HG03520 (cell line): ENCODE measurements around the gene SIM1.

Experiments used
- ATAC-seq: cut with Tn5 transposase; IDR thresholded peaks from one replicate; pipeline ENCODE4 v1.9.1; 2021; ENCODE audit warnings: mild to moderate bottlenecking, moderate library complexity; ENCODE audit not compliant: unreplicated experiment

The SIM1 gene

DNA sequence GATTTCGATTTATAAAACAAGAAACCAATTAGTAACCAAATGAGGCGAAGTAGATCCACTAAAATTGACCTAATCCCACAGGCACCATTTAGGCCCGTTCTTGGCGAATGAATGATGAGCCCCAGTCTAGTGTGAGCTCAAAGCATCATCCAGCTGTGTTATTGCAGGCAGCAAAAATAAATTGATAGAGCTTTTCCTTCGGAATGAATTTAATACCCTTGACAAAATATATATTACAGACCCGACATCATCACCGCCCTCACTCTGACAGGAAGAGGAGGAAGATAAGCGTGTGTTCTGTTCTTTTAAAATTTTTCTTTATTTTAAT lies 7.8 kb downstream of the SIM1 start:
- ATAC-seq: no peak

DNA sequence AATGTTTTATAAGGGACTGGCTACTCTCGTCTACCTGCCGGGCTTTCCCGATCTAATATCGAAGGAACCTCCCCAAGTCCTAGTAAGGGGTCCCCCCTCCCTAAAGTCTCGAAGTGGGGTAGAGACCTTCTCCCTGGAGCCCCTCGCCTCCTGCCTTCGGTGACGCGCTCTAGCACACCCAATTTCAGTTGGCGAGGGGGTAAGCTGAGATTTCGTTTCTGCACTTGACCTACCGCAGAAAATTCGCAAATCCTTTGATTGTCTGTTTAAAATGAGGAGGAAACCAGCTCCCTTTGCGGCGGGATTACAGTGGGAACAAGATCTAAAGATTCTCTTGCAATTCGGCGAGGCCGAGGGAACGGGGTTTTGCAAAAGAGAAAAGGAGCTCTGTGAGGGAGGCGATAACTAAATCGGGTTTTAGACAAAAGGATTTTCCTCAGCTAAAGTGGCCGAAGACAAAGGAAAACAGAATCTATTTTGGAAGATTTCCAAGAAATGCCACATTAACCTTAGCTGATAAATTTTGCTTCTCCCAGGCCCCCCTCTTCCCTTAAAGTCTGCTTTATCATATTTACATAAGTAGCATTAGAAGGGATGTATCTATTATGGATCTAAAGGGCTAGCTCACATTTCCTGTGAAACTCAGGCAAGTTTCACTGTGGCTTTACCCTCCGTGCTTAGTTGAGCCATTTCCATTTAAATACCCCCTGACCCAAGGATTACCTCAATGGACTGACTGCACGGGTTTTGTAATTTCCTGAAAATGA lies 8.4 kb downstream of the SIM1 start:
- no peak for ATAC-seq

DNA sequence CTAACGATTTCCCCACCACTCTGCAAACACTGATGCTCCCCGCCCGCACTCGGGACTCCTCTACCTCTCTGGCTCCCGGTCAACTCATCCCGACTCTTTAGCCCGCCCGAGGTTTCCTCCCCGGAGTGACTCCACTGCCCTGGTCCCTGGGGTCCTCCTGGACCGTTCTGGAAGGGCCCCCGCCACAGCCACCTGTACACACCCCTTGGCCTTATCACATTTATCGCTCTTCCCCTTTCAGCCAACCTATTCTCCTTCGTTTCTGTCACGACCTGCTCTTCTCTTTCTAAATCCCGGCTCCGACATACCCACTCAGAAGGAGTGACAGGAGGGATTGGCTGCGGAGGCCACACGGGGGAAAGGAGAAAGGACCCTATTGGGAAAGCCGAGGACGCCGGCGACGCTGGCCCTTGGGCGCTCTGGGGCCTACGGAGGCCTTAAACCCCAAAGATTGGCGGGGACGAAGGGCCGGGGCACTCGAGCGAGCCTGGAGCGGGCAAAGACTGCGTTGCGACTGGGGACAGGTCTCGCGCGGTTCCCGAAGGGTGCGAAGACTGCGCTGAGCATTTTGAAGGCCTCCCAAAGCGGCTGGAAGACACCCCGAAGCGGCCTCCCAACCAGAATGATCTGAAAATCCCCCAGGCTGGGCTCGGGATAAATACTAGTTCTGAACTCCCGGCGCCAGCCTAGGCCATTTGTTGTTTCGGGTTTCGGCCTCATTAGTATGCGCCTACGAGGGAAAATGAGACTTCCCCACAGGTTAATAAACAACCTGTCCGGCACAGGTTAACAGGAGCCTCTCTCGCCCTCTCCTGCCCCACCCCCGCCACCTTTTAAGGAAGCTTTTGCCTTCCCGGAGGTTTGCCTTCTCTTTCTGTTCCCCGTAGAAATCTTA lies 9.2 kb downstream of the SIM1 start:
- no peak for ATAC-seq

DNA sequence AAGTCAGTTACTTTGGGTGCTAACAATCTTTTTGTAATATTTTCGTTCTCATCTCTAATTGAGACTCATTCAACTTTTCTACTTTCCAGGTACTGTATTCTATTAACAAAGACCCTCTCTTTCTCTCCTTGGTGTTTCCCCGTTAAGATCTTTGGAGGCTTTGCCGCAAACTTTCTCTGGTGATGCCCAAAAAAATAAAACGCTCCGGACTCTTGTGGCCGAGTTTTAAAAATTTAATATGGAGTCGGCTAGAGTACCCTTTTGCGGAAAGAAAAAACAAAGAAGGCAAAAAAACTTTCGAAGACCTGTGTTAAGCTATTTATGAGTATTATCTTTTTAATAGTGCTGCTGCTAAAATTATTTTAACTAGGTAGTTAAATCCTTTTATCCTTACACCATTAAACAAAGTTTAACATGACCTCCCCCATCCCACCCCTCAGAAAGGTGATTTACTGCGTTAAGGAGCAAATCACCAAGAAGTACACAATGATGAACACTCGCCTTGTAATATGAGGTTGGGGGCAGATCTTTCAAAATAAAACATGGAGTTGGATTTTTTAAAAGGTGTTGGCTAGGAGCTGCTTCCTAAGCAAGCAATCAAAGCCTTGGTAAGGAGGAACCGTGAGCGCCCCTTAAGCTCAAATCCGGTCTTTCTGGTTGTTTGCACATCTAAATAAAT lies 10.0 kb downstream of the SIM1 start:
- ATAC-seq: no peak

DNA sequence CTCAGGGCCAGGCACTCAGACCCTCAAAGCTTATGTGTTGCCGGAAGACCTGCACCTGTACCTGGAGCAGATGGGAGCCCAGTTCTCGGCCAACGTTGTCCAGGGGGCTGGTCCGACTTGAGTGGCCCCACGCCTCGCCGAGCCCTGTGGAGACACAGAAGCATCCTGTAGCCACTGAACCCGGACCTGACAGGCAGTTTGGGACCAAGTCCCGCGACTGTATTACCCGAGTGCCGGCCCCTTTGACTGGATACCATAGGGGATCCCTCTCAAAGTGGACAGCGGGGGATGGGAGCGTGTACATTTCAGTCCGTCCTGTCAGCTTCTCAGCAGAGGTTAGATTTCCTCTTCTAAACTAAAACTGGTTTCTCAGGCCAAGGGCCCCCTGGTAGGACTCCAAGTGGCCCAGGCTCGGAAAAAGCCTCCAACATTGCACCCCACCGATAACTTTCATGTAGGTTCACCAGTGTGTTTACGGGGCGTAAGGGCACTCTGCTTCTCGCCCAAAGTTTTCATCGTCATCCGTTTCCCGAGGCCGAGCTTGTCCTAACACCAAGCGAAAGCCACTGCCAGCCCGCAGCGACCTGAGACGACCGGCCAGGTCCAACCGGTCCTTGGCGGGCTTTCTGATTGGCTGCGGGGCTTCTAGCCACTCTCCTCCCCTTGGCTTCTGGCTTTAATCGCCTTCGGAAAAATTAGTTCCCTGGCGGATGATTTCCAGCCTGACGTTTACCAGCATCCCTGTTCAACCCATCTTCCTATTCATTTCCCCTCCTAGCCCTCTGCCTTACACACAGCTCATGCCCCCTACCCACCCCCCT lies 10.8 kb downstream of the SIM1 start:
- ATAC-seq: no peak

DNA sequence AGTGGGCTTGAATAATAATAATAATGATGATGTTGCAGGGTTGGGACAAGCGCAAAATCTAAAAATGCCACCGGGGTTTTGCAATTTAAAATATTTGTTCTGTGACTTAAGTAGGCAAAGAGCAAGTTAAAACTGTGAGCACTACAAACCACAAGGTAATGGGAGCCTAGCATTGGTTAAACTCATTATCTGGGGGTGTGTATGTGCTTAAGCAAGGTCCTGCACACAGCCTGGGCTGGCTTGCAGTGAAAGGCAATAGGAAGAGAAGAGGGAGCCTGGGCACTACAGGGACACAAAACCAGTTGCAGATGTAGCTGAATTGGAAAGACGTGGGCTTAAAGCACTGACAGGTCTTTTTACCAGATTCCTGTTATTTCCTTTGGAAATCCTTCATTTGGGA lies 11.7 kb downstream of the SIM1 start:
- ATAC-seq: no peak

DNA sequence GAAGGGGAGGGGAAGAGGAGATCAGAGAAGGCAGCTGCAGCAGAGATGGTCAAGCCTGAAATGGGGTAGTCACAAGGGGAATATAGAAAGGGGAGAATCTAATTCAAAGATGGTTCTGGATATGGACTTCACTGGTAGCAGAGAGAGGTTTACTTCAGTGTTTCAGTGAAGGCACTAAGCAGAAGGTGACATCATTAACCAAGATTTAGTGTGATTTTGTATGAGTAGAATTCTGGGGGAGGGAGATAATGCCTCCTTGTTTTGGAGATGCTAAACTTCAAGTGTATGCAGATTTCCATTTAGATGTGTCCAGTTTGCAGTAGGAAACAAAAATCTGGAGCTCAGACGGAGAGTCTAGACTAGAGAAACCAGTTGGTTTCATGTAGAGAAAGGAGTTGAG lies 13.1 kb downstream of the SIM1 start:
- no peak for ATAC-seq

DNA sequence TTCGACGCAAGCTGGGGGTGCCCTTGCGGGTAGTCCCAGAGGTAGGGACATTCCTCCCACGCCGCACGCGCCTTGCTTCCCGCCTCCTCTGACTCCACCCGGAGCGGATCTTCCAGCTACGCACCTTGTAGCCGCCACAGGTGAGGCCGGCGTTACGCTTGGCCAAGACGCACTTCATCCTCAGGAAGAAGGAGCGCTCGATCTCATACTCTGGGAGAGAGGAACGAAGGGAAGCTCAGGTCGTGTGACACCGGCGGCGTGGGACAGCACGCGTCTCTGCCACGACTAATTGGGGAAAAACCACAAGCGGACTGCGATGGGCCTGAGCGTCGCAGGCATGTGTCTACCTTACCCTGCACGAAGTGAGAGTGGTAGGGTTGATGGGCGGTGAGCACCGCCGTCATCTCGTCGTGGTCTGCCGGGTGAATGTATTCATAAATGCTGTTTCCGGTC lies 15.5 kb downstream of the SIM1 start:
- ATAC-seq: no peak

DNA sequence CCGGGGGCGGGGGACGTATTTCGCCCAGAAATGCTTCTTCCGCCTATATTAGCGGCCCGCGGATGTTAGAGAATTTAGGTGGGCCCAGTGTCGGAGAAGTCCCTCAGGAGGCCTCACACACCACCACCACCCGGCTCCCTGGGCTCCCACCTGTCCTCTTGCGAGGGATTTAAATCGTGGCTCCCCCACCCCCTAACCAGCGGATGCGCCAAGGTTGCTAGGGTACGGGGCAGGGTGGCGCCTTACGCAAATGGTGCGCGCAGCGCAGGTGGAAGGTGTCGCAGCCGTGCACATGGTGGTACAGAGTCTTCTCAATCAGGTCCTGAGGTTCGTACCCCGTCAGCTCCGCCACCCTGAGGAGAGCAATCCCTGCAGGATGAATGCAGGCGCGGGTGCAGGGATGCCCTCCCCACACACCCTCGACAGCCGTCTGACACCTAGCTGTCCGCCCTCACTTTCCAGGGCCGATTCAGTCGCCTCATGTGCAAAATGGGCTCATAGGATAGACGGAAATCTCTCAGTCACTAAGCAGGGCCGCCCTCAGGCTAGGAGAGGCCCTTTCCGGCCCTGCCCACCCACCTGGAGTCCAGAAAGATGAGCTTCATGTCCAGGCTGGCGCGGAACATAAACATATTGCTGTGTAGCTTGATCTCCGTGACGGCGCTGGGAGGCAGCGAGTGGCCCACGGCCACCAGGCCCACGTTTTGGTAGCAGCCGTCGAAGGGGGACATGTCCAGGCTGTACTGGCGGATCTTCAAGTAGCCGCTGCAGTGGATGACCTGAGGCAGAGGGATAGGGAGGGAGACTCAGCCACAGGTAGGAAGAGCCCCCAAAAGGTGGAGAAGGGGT lies 16.6 kb downstream of the SIM1 start:
- ATAC-seq: no peak

DNA sequence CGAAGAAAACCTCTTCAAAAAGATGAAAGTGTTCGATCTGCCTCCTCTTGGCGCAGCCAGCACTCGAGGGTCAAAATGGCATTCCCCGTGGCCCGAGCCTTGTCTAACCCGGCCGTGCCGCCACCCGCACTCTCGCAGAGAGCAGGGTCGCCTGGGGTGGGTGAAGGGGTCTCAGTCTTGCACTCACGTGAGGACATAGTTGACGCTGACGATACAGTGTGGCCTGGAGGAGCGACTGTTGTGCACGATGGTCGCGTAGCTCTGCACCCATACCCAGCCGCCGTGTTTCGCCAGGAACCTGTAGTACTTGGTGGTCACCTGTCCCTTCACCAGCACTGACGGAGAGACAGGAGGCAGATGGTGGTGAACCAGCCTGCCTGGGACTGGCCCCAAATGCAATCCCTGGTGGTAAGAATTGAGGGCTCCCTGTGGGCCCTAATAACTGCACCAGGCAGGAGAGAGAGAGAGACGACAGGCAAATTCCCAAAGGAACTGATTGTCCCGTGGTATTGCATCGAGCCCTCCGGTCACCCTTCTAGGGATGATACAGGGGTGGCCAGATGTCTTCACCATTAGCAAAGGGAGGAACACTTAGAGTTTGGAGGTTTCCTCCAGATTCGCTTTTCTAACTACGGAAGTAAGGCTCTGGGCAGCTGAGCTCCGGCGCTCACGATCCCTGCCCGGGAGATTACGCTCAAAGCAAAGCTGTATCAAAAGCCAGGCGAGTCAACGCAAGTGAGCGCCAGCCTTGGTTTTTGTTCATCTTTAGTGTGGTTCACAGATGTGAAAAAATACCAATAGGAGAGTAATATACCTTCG lies 17.4 kb downstream of the SIM1 start:
- no peak for ATAC-seq

DNA sequence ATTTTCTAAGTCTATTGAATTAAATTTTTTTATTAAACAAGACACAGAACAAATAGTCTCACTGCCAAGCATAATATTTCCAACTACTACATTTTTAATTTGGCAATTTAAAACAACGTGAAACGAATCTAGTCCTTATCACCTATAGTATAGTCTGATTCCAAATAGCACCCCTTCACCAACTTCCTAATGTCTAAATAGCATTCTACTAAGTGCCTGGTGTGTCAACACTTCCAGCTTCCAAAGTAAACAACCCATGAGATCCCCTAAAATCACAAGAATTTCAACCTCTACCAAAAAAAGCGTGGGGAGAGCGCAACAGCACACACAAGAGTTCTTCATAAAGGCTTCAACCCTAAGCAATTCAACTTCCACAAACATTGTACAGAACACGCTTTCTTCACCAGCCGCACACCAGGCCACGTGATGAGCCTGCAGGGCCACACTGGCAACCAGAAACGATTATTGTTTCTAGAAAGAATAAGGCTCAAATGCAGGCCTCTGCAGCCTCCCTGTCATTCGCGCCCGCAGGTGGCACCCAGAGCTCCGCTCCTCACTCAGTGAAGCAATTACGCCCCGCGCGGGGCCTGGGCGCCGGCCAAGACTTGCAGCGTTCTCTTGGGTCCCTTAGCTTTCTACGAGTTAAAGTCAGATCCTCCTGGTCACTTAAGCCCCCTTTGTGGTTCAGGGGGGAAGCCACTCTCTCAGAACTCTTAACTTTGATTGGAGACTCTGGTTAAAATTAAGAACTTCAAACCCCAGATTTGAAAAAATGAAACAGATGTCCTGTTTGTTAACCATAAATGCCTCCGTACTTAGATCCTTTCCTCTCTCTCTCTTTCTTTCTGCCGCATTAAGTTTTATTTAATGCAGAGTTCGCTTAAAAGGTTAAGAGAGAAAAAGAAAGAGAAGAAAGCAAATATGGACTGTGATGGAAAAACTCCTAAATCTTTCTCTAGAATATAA lies 18.3 kb downstream of the SIM1 start:
- ATAC-seq: no peak

DNA sequence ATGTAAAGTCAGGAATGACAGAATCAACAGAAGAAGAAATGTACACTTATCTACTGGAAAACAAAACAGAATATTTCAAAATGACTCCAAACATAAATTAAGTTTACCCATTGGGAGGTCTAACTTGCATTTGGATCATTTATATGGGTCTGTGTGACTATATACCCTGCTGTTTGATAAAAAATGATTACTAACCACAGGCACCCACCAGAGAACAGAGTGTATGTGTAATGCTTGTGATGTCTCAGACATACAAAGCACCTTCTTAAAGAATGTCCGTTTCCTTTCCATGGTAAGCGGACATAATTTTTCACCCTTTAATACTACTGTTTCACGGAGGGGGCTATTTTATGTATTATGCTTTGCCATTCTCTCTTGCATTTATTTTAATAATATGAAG lies 19.2 kb downstream of the SIM1 start:
- no peak for ATAC-seq

DNA sequence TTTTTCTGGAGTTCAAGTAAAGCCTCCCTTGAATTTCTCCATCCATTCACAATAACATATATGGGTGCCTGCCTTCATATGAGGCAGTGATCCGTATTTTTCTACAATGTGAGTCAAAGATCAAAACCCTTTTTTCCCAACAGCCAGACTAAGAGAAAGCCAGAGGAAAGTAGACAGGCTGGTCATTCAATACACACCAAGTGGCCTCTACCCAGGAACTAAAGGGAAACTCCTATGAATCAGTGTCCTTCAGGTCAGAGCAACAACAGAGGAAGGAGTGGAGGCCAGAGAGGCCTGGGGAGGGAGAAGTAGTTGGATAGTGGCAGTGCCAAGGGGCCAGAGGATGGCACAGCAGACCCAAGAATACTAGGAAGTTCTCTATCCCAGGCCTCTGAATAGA lies 23.8 kb downstream of the SIM1 start:
- no peak for ATAC-seq

DNA sequence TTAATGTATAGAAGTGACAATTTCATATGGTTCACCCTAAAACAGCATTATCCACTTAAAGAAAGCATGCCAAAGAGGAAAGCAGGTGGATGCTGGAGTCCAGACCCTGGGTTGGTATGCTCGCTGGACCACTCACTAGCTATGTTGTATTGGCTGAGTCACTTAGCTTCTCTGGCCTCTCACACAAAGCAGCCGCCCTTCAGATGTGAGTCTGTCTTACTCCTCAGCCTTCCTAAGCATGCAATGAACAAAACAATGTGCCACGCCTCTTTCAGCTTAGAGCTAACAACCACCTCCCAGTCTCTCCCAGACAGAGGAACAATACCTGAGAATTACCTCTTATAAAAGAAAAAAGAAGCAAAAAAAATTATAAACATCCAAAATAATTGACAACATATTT lies 29.4 kb downstream of the SIM1 start:
- no peak for ATAC-seq

DNA sequence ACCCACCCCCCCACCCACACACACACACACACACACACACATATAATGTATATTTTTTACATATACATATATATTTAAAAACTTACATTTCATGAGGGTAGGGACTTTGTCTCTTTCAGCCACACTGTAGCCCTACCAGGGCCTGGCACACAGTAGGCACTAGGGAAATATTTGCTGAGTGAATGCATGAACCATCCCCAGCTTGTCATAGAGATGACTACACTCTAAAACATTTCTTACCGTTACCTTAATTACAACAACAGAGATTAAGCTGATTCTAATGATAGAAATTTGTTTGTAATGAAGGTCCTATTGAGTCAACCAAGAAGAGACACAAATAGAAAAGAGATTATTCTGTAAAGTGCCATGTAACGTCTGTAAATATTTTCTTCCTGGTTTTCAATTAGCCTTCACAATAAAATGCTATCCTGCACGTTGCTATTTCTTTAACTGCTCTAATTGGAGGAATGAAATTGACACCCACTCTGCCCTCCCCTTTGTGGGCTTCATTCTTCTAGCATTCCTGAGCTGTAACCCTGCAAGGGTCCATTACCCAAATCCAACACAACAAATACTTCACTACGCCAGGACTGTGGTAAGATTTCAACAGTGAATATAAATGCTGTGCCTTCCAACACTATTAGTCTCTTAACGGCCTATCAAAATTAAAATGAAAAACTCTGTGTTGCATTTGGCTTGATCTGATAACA lies 30.8 kb downstream of the SIM1 start:
- no peak for ATAC-seq

DNA sequence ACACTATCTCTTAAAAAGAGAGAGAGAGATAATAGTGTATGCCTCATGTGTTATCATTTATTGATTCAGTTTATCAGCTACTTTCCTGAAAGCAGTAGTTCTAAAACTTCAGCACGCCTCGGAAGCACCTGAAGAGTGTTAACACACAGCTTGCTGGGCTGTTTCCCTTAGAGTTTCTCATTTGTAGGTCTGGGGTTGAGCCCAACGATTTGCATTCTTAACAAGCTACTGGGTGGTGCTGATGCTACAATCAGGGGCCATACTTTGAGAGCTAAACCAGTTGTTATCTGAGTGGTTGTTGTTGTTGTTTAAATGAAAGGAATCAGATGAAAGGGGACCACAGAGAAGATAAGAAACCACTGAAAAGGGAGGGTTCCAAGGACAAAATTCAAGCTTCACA lies 32.6 kb downstream of the SIM1 start:
- no peak for ATAC-seq

DNA sequence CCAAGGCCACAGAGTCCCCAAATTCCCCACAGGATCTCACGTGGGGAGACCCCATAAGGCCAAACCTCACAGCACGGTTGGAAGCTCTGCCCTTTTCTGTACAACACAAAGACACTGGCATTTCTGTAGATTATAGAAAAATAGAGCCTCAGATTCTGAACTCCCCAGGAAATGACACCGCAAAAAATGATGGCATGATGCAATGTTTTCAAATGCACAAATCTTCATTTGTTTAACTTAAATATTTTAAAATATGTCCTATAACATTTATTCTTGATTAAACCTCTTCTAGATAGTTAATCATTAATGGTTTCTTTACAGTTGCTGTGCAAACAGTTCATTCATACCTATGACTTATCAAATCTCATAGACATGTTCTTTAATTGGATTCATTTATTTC lies 33.8 kb downstream of the SIM1 start:
- ATAC-seq: no peak
